Measurements from ENCODE around the gene RGS3.

RGS3 gene

DNA sequence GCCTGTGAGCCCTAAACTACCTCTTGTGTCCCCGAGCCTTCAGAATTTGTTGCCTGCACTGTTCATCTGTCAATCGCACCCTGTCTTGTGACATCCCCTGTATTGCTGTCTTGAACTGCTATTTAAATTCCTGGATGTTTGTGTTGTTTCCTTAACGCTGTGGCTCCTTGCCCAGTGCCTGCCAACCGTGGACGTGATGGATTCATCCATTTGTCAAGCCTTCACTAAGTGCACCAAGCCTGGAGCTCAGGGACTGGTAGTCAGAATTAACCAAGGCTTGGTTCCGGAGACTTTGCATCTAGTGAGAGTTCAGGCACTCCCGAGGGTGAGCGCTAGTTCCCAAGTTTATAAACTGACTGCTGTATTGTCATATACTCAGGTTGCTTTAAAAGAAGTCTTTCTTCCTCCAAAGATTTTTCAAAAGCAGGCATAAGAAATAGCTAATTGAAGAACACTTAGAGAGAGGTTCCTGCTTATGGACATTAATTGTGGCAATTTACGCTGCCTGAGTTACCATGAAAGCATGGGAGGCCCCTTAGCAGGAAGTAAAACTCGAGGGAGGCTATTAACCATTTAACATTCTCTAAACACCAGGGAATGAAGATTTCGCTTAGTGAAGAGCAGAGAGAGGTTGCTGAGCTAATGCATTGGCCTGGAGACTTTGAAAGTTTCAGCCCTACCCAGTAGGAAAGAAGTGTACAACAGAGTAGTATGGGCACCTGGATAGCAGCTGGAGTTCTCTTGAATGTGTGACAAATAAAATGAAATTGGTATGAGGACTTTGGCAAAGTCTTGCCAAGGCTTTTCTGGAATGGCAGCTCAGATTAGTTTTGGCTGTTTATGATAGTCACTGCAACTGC is 29.0 kb downstream of the RGS3 start:
- no peak for DNase-seq

DNA sequence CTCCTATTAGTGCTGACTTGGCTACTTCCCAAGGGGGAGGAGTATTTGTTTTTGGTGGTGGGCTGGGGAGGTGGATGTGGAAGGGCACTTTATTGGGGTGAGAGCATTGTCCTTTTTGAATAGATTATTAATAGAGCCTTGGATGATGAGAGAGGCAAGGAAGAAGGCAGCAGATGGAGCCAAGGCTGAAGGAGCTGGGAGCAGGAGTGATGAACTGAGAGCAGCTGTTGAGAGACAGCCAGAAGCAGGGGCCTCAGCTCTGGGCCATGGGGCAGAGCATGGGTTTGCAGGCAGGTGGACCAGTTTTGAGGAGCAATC is 29.6 kb downstream of the RGS3 start:
- no peak for DNase-seq

DNA sequence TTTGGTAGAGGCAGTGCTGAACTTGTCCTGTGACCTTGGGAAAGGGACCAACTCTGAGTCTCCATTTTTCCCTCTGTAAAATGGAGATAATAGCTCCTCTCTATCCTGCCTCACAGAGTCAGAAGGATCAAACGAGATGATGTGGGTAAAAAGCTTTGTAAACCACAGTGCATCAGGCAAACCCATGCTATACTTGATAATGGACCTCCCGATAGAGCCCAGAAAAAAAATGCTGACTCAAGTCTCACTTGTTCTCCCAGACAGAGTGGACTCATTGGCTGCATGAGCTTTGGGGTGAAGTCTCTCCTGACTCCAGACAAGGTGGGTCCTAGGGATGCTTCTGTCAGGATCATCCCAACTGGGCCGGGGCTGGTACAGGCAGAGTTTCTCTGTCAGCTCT is 32.0 kb downstream of the RGS3 start:
- DNase-seq = no peak

DNA sequence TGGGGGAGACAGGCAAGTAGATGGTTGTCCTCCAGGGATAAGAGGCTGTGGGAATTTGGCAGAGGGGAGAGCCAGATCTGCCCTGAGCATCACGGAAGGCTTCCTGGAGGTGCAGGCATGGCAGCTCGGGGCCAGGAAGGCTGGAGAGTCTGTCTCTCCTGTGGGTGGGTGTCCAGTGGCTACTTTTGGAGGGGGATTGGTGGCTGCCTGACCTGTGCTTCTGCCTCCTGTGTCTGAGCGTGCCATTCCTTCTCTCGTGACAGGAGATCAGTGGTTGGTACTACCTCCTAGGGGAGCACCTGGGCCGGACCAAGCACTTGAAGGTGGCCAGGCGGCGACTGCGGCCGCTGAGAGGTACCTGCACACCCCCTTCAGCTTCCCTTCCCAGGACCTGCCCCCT is 33.5 kb downstream of the RGS3 start:
- DNase-seq = no peak

DNA sequence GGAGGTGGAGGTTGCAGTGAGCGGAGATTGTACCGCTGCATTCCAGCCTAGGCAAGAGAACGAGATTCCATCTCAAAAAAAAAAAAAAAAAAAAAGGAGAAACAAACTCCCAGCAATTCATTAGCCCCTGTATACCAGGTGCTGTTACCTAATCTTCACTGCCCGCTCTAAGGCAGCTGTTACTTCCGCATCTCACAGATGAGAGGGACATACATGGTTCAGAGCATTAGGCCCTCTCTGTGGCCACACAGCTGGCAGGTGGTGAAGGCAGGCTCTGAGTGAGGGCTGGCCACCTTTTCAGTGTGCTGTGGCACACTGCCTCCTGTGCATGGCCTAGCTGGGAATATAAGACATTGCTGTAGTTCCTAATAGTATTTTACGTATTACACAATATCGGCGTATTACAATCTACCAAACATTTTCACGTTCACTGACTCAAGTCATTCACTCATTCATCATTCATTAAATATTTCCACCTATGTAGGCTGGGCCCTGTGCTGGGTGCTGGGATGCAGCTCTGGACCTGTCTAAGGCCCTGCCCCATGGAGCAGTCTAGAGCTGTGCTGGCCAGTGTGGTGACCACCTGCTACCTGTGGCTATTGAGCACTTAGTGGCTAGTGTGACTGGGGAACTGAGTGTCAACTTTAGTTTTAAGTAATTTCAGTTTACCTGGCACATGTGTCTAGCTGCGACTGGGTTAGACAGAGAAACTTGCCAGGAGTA is 35.8 kb downstream of the RGS3 start:
- DNase-seq = no peak

DNA sequence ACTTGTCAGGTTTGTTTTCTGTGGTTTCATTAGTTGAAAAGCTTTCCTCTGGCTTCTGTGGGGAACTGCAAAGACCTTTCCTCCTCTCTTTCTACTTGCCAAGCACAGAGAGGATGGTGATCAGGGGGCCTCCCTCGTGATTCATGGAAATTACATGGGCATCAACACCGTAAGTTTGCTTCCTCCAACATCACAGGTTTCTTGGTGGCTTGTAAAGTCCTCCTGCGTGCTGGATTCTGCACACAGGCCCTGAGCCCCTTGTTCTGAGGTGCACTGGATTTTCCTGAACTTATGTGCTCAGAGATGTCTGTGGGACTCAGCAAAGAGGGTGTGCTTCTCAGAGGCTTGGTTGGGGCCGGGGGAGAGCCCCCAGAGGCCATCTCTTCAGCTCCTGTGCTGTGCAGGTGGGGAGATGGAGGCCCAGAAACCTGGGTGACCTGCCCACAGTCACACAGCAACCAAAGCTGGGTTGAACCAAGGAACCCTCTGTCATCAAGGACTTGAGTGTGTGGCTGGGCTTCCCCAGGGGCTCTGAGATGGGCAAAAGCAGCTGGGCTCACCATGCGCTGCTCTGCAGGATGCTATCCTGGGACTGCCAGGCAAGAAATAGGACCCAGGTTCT is 36.5 kb downstream of the RGS3 start:
- no peak for DNase-seq

DNA sequence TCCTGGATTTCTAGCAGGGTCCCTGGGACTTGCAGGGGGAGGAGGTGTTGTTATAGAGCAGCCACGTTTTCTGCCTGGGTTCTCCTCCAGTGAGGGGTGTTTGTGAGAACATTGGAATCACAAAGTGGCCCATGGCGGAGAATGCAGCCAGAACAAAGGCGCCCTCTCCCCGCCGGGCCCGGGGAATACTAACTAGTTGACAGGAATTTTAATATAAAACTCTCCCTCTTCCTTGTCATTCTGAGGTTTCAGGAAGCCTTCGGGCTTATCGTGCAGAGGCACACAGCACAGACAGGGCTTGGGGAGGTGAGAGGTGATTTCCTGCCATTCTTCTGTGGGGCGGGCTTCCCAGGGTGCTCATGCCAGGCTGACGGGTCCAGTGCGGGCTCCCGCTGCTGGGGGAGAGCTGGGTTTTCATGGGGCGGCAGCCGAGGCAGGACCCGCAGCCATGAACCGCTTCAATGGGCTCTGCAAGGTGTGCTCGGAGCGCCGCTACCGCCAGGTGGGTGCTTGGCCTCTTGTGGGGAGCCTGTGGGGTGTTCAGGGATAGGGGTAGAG is 37.7 kb downstream of the RGS3 start:
- DNase-seq = no peak

DNA sequence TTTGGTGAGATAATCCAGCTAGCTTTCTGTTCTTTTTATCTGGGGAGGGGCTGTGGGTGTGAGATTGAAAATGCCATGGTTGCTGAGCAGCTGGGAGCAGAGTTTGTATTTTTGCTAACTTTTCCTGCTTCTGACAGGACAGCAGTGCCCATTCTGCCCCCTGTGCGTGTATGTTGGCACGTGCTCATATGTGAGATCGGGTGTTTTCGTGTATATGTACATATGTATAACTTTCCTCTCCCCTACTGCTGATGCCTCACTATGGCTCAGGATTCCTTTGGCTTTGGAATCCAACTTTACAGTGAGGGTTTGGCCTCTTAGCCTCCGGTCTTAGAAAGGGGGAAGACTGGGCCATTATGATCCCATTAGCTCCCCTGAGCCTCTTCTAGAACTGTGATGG is 38.3 kb downstream of the RGS3 start:
- no peak for DNase-seq

DNA sequence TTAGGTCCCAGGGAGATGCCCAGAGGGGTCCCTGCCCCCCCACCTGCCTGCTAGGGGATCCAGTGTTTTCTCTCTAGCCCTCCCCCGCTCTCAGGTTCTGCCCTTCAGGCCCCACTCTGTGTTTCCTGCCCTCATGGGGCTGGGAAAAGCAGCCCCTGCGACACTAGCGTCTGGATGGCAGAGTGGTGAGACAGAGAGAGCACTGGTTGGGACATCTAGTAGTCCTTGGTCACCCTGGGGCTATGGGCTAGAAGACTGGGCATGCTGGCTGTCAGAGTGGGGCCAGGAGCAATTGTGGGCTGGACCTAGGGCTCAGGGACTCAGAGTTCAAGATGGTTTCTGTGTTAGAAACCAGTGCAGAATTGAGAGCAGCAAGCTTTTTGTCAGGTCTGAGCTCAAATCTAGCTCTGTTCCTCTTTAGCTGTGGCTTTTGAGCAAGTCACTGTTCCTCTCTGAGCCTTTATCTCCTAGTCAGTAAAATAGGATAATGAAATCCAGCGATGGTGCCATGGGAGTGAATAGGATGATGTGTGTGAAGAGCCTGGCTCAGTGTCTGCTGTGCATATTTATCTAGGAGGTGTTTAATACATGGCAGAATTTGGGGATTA is 39.0 kb downstream of the RGS3 start:
- DNase-seq = no peak

DNA sequence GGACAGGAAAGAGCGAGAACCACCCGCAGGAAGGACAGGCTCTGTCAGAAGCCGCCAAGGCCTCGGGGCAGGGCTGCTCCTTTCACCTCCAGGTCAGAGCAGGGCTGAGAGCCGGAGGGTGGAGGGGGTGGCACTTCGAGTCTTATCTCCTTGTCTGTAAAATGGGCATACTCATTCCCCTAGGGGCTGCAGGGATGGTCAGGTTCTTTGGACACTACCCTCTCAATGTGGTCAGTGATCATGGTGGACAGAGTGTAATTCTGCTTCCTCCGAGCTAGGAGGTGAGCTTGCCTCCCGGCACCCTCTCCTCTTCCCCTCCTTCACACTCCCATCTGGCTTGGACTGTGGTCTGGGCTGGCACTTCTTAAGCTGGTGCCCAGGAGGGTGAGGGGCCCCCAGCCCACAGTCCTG is 39.6 kb downstream of the RGS3 start:
- DNase-seq = no peak

DNA sequence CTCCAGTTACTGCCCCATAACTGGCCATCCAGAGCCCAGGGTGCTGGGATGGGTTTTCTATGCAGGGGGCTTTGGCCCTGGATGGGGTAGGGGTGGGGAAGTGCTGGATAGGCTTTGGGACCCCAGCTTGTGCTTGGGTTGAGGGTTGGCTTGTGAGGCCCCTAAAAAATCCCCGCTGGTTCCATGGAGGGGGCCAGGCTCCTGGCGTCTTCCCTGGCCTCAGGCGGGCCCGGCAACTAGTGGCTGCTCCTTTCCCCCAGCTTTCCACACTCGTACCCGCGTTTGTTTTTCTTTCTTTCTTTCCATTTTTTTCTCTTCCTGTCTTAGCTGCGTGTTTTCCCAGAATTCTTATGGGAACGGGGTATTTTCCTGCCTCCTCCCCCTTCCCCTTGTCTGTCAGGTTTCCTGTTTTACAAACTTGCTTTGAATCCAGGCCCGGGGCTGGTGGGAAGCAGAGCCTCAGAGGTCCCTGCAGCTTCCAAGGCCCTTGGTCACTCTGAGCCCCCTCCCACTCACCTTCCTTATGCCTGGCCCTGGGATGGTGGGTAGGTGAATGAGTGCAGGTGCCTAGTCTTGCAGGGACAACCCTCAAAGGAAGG is 40.2 kb downstream of the RGS3 start:
- DNase-seq = no peak

DNA sequence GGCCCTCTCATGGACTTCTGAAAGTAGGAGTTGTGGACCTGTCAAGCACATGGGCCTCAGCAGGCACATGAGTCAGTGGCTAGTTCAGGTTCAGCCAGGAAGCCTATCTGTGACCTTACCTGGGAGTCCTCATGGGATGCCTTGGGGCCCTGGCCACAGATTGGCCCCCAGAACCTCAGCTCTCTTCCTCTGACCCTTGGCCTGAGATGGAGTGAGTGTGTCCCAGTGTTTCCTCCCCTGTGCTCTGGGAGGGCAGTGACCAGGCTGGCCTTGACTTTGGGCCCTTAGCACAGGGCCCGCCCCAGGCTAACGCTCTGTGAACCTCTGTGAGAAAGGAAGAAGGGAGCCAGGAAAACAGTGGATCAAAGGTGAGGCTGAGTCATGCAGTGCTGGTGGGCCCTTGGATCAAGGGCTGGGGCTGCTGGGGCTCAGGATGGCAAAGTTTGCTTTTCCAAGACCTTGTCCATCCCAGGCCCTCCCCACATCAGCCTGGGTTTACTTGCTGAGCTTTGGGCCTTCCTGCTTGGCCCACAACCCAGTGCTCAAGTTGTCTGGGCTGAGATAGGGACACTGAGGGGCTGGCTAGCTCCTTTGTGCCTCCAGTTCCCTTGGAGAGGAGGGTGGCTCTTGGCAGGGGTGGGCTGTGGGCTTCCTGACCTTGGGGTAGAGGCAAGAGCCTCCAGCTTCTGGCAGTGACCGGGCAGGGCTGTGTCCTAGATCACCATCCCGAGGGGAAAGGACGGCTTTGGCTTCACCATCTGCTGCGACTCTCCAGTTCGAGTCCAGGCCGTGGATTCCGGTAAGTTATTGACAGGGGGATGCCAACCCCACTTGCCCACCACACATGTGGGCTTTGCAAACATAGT is 41.4 kb downstream of the RGS3 start:
- no peak for DNase-seq

DNA sequence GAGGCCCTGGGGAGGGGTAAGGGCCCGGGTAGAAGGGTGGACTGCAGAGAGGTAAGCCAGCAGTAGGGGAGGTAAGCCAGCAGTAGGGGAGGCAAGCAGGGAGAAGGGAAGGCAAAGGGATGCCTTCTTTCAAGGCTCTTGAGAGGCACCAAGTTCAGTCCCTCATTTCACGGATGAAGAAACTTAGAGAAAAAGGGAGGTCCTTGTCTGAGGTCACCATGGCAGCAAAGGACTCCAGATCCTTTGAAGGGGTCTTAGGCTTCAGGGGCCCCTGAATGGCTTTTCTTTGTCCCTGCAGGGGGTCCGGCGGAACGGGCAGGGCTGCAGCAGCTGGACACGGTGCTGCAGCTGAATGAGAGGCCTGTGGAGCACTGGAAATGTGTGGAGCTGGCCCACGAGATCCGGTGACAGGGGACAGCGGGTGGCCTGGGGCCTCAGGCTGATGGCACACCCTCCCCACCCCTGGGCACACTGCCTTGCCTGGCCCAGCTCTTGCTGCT is 42.6 kb downstream of the RGS3 start:
- DNase-seq = no peak

DNA sequence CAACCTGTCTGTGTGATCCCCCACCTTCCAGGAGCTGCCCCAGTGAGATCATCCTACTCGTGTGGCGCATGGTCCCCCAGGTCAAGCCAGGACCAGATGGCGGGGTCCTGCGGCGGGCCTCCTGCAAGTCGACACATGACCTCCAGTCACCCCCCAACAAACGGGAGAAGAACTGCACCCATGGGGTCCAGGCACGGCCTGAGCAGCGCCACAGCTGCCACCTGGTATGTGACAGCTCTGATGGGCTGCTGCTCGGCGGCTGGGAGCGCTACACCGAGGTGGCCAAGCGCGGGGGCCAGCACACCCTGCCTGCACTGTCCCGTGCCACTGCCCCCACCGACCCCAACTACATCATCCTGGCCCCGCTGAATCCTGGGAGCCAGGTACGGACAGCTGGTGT is 43.7 kb downstream of the RGS3 start:
- DNase-seq = no peak

DNA sequence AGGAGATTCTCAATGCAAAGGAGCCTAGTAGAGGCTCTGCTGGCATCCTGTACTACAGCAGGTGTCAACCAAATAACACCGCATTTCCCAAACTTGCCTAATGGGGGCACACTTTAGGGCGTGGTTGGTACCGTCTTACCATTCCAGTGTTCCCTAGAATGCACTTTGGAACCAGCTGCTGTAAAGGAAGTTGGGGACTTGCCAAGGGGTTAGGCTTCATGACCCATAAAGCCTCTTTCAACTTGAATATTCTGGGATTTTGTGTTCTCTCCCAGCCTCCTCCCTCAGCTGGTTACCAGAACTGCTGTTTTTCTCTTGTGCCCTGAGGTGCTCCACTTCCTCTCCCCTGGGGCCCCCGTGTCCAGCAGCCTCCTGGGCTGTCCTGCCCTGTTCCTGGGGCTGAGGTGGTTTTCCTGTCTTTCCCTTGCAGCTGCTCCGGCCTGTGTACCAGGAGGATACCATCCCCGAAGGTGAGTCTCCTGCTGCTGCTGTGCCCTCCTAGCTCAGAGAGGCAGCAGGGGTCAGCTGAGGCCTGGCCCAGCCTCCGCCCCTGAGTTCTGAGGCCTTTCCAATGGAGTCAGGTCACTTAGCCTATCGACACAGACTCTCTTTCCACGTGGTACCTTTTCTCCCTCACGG is 44.7 kb downstream of the RGS3 start:
- DNase-seq = no peak

DNA sequence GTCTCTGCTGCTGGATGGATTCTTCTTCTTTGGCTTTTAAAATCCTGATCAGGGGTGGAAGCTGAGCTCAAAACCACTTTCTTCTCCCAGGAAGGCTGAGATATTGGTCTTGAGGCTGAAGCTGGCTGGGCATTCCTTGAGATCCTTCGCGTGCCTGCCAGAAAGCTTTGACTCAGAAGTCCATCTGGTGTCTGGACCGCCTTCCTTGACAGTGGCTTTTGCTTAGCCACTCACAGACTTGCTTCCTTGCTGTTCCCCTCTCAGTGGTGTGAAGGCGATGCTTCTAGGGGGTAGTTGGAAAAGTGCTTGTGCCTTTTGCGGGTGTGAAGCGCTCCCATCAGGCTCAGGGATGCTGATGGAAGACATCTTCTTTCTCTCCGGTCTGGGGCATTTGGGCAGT is 45.9 kb downstream of the RGS3 start:
- DNase-seq = no peak

DNA sequence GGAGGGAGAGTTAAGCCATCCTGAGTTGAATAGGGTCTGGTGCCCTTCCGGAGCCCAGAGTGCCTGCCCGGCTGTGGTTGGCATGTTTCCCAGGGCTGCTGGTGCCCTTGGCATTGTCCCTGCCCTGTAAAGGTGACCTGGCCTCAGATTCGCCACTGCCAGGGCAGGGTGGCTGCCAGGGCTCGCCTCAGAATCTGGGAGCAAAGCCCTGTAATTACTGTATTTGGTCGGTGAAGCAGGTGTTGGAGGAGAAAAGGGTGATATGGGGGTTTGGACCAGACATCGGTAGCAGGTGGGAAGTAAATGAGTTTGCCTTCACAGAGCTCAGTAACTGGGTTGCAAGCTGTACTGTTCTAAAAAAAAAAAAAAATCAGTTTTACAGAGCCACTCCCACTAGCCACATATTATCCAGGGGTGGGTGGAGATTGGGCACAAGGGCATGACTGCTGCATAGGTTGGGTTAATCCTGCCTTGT is 47.6 kb downstream of the RGS3 start:
- DNase-seq = no peak

DNA sequence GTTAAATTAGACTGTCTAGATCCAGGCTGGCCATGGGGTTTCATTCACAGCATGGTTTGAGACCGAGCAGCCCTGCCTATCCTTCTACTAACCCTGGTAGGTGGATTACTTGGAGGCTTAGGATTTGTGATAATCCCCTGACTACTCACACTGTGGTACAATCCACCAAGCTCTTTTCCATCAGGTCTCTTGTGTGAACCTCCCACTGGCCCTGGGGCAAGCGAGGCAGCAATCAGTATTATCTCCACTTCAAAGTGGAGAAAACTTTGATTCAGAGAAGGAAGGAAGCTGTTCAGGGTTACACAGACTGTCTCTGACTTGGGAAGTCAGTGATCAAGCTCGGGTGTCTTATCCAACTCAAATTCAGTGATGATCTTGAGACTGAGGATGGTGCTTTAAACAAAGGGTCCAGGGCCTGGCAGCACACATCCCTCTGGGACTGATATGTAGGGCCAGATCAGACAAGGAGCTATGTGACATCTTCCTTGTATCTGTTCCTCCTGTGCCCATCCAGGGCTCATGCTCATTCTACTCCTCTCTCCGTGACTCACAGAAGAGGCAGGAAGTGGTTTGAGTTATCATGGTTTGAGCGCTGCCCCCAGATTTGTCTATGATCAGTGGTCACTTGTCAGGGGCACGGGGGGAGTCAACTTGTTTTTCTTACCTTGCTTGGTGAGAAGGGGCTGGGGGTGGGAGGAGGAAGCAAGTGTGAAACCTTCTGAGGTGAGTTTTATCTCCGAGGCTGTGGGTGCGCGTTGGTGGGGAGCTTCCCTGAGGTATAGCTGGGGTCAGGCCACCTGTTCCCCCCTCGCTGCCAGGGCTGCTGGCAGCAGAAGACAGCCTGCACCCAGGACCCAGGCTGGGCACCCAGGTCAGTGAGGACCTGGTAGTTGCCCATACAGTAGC is 48.6 kb downstream of the RGS3 start:
- DNase-seq = peak; percentile 80

DNA sequence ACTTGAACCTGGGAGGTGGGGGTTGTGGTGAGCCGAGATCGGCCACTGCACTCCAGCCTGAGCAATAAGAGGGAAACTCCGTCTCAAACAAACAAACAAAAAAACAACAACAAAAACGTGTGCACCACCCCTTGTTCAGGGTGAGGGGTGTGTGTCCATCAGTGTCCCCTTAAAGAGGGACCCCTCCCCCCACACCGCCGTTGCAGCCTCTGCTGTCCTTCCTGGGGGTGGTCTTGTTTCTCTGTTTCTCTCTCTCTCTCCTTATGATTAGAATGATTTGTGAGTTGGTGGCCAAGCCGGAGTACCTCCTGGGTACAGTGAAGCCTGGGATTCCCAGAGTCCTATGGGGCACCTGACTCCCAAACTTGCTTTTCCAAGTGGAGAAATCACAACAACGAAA is 49.6 kb downstream of the RGS3 start:
- no peak for DNase-seq

DNA sequence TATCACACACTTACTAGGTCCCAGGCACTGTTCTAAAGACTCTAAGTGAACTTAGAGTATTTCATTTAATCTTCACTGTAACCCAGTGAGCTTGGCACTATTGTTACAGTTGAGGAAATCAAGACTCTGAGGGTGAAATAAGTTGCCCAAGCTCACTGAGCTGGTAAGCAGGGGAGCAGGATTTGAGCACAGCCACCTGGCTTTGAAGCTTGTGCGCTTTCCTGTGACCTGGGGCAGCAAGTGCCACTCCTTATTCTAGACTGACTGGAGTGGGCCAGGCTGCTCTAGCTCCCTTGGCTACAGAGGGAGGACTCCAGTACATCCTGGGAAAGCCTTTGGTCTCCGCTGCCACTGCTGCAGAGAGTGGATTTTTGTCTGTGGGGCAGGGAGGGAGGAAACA is 50.0 kb downstream of the RGS3 start:
- DNase-seq = peak; percentile 9

Measured in CD4-positive, alpha-beta T cell treated with Interleukin-10 for 1 hour (primary cell).